K562 (cell line): ENCODE measurements around the gene SMCHD1. TPM values are rescaled to one million over a fixed set of nuclear protein-coding genes. Genes with fewer than 3 reads are reported as not detected.

Source experiments
- DLX4 ChIP-seq: fragments of 250-450 bp; sonication (Bioruptor Pico); IDR thresholded peaks from 2 replicates; pipeline ENCODE4 v1.6.1; 2021; ENCODE audit warnings: mild to moderate bottlenecking
- FOXA1 ChIP-seq: fragments of 450-650 bp; IDR thresholded peaks from 2 replicates; pipeline ENCODE4 v1.6.1; 2016; ENCODE audit warnings: mild to moderate bottlenecking, borderline replicate concordance
- HDAC8 ChIP-seq: fragments of 450-650 bp; IDR thresholded peaks from 2 replicates; pipeline ENCODE4 v1.6.1; 2016; ENCODE audit warnings: mild to moderate bottlenecking, missing genetic modification characterization, moderate library complexity, missing compliant biosample characterization
- MCM3 ChIP-seq: fragments of 450-650 bp; IDR thresholded peaks from 2 replicates; pipeline ENCODE4 v1.6.1; 2016
- POLR2B ChIP-seq: fragments of 450-650 bp; IDR thresholded peaks from 2 replicates; pipeline ENCODE4 v1.6.1; 2018; ENCODE audit warnings: low read depth; ENCODE audit not compliant: partially characterized antibody
- POLR3G ChIP-seq: IDR thresholded peaks from 2 replicates; pipeline ENCODE4 v1.6.1; 2011; ENCODE audit not compliant: insufficient read length, insufficient replicate concordance; ENCODE audit errors: extremely low read depth
- PTRF ChIP-seq: fragments of 450-650 bp; IDR thresholded peaks from 2 replicates; pipeline ENCODE4 v1.6.1; 2016; ENCODE audit warnings: mild to moderate bottlenecking, missing genetic modification characterization, missing compliant biosample characterization
- SAFB ChIP-seq: fragments of 200-400 bp; formaldehyde crosslinking; IDR thresholded peaks from 2 replicates; pipeline ENCODE4 v1.6.1; 2017; ENCODE audit warnings: low read depth, low read length, borderline replicate concordance
- THAP12 ChIP-seq: fragments of 250-450 bp; sonication (Bioruptor Pico); IDR thresholded peaks from 2 replicates; pipeline ENCODE4 v1.9.0; 2021; ENCODE audit warnings: mild to moderate bottlenecking, inconsistent platforms
- ZKSCAN3 ChIP-seq: fragments of 250-450 bp; sonication (Bioruptor Pico); IDR thresholded peaks from 2 replicates; pipeline ENCODE4 v1.4.0; 2020
- ZNF165 ChIP-seq: fragments of 250-450 bp; sonication (Bioruptor Pico); IDR thresholded peaks from 2 replicates; pipeline ENCODE4 v1.4.0; 2020; ENCODE audit warnings: borderline replicate concordance
- ZNF586 ChIP-seq: fragments of 450-650 bp; formaldehyde crosslinking; conservative IDR thresholded peaks from 2 replicates; pipeline ENCODE4 v1.4.0; 2020; ENCODE audit warnings: mild to moderate bottlenecking, moderate library complexity
- ZNF830 ChIP-seq: fragments of 250-450 bp; sonication (Bioruptor Pico); IDR thresholded peaks from 2 replicates; pipeline ENCODE4 v1.5.0; 2021; ENCODE audit warnings: mild to moderate bottlenecking
- polyA plus RNA-seq, 8 experiments: library from polyadenylated mRNA; depleted of rRNA in 4 of 8; stranded (reverse) in 5 of 8; unstranded in 3 of 8; fragments of >200 nt; fragmentation: Nextera tagmentation in 2 of 8; fragmentation: Illumina TruSeq in 1 of 8; extraction: Ambion mirVana in 2 of 8; extraction: Trizol in 1 of 8; gene quantifications; 2 replicates each; pipeline versions ENCODE4 v1.2.1 to v1.2.3, GENCODE V29; 2011 to 2014; ENCODE audit warnings: inconsistent platforms in 1 of 8, missing spikeins in 1 of 8
- total RNA-seq, 7 experiments: library from RNA; depleted of rRNA in 6 of 7; stranded (reverse); fragments of >200 nt in 6 of 7; fragmentation: Illumina TruSeq in 2 of 7; extraction: Trizol in 2 of 7; gene quantifications; 2 replicates each; pipeline versions ENCODE4 v1.2.1 to v1.2.3, GENCODE V29; 2011 to 2021; ENCODE audit warnings: low replicate concordance in 1 of 7
- TF ChIP-seq, protein P1 (sequence below): fragments of 450-650 bp; IDR thresholded peaks from 2 replicates; pipeline ENCODE4 v1.6.1; 2016; ENCODE audit warnings: low read depth
- TF ChIP-seq, protein P2 (sequence below): fragments of 250-450 bp; sonication (Bioruptor Pico); IDR thresholded peaks from 2 replicates; pipeline ENCODE4 v1.8.0; 2021; ENCODE audit warnings: moderate library complexity, mild to moderate bottlenecking, inconsistent platforms

Gene SMCHD1
- total and polyA plus RNA-seq, 9 of the 15 experiments (the other 6 are each of a cell fraction or from before 2014, with no cell fraction given): 6.3 to 144 (median 72.7) TPM

DNA sequence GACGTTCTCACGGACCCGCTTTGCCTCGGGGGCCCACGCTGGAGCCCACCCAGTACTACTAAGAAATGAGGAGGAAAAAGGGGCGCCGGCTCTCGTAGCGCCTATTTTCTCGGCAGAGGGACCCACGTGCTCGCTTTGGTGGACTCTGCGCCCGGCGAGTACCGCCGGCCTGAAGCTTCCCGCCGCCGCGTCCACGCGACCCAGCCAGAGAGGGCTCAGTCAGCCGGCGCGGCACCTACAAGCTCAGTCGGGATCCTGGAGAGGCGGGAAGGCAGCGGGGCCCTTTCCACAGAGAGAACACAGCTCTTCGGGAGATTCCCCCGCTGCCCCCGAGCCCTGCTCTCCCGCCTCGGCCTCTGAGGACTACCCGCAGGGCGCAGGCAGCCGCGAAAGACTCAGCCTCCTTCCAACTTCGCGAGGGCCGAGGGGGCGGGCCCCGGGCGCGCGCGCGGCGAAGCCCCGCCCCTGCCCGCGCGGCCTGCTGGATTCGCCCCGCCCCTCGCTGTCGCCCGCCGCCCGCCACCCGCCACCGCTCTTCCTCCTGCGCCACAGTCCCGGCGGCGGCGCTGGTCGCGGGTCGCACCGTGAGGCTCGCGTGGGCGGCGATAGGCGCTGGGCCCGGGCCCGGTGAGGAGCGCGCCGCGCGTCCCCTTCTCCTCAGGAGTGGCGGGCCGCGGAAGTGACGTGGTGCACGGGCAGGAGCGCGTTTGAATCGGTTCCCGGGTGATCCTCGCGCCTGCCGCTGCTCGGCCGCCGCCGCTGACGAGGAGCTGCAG is at the start of gene SMCHD1 (continued):
- TF ChIP-seq, protein P1, sequence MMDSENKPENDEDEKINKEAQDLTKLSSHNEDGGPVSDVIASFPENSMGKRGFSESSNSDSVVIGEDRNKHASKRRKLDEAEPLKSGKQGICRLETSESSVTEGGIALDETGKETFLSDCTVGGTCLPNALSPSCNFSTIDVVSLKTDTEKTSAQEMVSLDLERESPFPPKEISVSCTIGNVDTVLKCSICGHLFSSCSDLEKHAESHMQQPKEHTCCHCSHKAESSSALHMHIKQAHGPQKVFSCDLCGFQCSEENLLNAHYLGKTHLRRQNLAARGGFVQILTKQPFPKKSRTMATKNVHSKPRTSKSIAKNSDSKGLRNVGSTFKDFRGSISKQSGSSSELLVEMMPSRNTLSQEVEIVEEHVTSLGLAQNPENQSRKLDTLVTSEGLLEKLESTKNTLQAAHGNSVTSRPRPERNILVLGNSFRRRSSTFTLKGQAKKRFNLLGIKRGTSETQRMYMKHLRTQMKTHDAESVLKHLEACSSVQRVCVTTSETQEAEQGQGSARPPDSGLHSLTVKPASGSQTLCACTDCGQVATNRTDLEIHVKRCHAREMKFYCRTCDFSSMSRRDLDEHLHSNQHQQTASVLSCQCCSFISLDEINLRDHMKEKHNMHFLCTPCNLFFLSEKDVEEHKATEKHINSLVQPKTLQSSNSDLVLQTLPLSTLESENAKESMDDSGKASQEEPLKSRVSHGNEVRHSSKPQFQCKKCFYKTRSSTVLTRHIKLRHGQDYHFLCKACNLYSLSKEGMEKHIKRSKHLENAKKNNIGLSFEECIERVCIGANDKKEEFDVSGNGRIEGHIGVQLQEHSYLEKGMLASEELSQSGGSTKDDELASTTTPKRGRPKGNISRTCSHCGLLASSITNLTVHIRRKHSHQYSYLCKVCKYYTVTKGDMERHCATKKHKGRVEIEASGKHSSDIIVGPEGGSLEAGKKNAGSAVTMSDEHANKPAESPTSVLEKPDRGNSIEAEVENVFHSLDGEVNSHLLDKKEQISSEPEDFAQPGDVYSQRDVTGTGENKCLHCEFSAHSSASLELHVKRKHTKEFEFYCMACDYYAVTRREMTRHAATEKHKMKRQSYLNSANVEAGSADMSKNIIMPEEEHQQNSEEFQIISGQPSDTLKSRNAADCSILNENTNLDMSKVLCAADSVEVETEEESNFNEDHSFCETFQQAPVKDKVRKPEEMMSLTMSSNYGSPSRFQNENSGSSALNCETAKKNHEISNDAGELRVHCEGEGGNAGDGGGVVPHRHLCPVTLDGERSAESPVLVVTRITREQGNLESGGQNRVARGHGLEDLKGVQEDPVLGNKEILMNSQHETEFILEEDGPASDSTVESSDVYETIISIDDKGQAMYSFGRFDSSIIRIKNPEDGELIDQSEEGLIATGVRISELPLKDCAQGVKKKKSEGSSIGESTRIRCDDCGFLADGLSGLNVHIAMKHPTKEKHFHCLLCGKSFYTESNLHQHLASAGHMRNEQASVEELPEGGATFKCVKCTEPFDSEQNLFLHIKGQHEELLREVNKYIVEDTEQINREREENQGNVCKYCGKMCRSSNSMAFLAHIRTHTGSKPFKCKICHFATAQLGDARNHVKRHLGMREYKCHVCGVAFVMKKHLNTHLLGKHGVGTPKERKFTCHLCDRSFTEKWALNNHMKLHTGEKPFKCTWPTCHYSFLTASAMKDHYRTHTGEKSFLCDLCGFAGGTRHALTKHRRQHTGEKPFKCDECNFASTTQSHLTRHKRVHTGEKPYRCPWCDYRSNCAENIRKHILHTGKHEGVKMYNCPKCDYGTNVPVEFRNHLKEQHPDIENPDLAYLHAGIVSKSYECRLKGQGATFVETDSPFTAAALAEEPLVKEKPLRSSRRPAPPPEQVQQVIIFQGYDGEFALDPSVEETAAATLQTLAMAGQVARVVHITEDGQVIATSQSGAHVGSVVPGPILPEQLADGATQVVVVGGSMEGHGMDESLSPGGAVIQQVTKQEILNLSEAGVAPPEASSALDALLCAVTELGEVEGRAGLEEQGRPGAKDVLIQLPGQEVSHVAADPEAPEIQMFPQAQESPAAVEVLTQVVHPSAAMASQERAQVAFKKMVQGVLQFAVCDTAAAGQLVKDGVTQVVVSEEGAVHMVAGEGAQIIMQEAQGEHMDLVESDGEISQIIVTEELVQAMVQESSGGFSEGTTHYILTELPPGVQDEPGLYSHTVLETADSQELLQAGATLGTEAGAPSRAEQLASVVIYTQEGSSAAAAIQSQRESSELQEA: no peak
- TF ChIP-seq ZNF830 (CRISPR knock-in tag) (no peak), DLX4 (CRISPR knock-in tag) (no peak), PTRF (tag) (no peak), POLR3G (no peak), POLR2B (peak; percentile 91), FOXA1 (no peak), HDAC8 (tag) (no peak), SAFB (peak; percentile 90), ZNF165 (CRISPR knock-in tag) (no peak), THAP12 (CRISPR knock-in tag) (peak; percentile 68), ZKSCAN3 (CRISPR knock-in tag) (no peak), ZNF586 (no peak), MCM3 (no peak)
- TF ChIP-seq, protein P2, sequence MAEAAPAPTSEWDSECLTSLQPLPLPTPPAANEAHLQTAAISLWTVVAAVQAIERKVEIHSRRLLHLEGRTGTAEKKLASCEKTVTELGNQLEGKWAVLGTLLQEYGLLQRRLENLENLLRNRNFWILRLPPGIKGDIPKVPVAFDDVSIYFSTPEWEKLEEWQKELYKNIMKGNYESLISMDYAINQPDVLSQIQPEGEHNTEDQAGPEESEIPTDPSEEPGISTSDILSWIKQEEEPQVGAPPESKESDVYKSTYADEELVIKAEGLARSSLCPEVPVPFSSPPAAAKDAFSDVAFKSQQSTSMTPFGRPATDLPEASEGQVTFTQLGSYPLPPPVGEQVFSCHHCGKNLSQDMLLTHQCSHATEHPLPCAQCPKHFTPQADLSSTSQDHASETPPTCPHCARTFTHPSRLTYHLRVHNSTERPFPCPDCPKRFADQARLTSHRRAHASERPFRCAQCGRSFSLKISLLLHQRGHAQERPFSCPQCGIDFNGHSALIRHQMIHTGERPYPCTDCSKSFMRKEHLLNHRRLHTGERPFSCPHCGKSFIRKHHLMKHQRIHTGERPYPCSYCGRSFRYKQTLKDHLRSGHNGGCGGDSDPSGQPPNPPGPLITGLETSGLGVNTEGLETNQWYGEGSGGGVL: no peak
